HG02798 (cell line): ENCODE results near the gene PPM1H.
"Not testable (repeated sequence)": the region's sequence is repeated elsewhere in the genome, so short reads cannot be mapped to it uniquely, and the experiment has no call there.

Source experiments
- ATAC-seq: cut with Tn5 transposase; IDR thresholded peaks from one replicate; pipeline ENCODE4 v1.9.1; 2021; ENCODE audit warnings: mild to moderate bottlenecking; ENCODE audit not compliant: unreplicated experiment, poor library complexity

Gene PPM1H

GRCh38 chr12:62947364-62947763 lies 12.4 kb upstream of the PPM1H start:
- ATAC-seq: no peak

- ATAC-seq: no peak
Measured at GRCh38 chr12:62943779-62944395, 8.9 kb upstream of the PPM1H start.

- ATAC-seq: not testable (repeated sequence)
Measured at GRCh38 chr12:62942316-62942715, 7.4 kb upstream of the PPM1H start.

- peak; percentile 47 for ATAC-seq
Measured at GRCh38 chr12:62934239-62934798, 631 bp downstream of the PPM1H start.

GRCh38 chr12:62933602-62934238 lies 1.2 kb downstream of the PPM1H start:
- ATAC-seq: no peak

GRCh38 chr12:62933220-62933601 lies 1.7 kb downstream of the PPM1H start:
- ATAC-seq: no peak

- no peak for ATAC-seq
Measured at GRCh38 chr12:62931477-62931876, 3.5 kb downstream of the PPM1H start.

GRCh38 chr12:62930546-62931425 lies 4.2 kb downstream of the PPM1H start:
- no peak for ATAC-seq

GRCh38 chr12:62928632-62929031 lies 6.3 kb downstream of the PPM1H start:
- no peak for ATAC-seq

GRCh38 chr12:62925680-62926079 lies 9.3 kb downstream of the PPM1H start:
- ATAC-seq: no peak

- no peak for ATAC-seq
Measured at GRCh38 chr12:62924084-62924483, 10.9 kb downstream of the PPM1H start.

GRCh38 chr12:62922539-62922938 lies 12.4 kb downstream of the PPM1H start:
- ATAC-seq: no peak

- ATAC-seq: no peak
Measured at GRCh38 chr12:62919838-62920237, 15.1 kb downstream of the PPM1H start.

- no peak for ATAC-seq
Measured at GRCh38 chr12:62917926-62918325, 17.0 kb downstream of the PPM1H start.

- no peak for ATAC-seq
Measured at GRCh38 chr12:62916632-62917425, 18.1 kb downstream of the PPM1H start.

- ATAC-seq: no peak
Measured at GRCh38 chr12:62915204-62915529, 19.8 kb downstream of the PPM1H start.

GRCh38 chr12:62914443-62915203 lies 20.3 kb downstream of the PPM1H start:
- no peak for ATAC-seq

- ATAC-seq: no peak
Measured at GRCh38 chr12:62913380-62913779, 21.6 kb downstream of the PPM1H start.

- no peak for ATAC-seq
Measured at GRCh38 chr12:62912644-62913043, 22.3 kb downstream of the PPM1H start.

GRCh38 chr12:62911286-62911685 lies 23.7 kb downstream of the PPM1H start:
- ATAC-seq: no peak
